ENCODE data around the gene PLEKHG3. TPM values are rescaled to one million over a fixed set of nuclear protein-coding genes. Genes with fewer than 3 reads are reported as not detected.
A peak's percentile ranks its signal among the peaks of the same experiment; 100 is the strongest.

Gene PLEKHG3
- total and polyA plus RNA-seq, 9 donors, result 17.6 to 34.3 (median 26.9) TPM

GRCh38 chr14:64693810-64694165, 10.4 kb upstream of the PLEKHG3 start:
- H3K4me1 ChIP-seq (ENCODE audit: control insufficient read depth, insufficient read depth, low read length), result peaks cover 21% of the 10 kb centered on the region
- no peak overlapping the region for H3K4me3 ChIP-seq (ENCODE audit: low read length)
- no peaks in the 10 kb centered on the region for H3K9me3 ChIP-seq (replicated peaks; ENCODE audit: control insufficient read depth, low read depth, low read length)
- DNase-seq, result no peak
- no peak overlapping the region for H3K27ac ChIP-seq (ENCODE audit: low read length)
- WGBS (ENCODE audit: insufficient coverage), result 89% methylated on average over 1 of the region's 2 CpGs
- peaks cover 5% of the 10 kb centered on the region for H3K27me3 ChIP-seq (ENCODE audit: control insufficient read depth, insufficient read depth, low read length)
- H3K36me3 ChIP-seq (ENCODE audit: control insufficient read depth, insufficient read depth, low read length), result no peaks in the 10 kb centered on the region

GRCh38 chr14:64695071-64695470, 9.2 kb upstream of the PLEKHG3 start:
- peaks cover 24% of the 10 kb centered on the region for H3K4me1 ChIP-seq (ENCODE audit: control insufficient read depth, insufficient read depth, low read length)
- 50% methylated on average over 1 of the region's 2 CpGs for WGBS (ENCODE audit: insufficient coverage)

GRCh38 chr14:64696355-64696857, 7.8 kb upstream of the PLEKHG3 start:
- Histone ChIP-seq H3K27ac (ENCODE audit: low read length) (no peak overlapping the region), H3K4me3 (ENCODE audit: low read length) (no peak overlapping the region), H3K9me3 (replicated peaks; ENCODE audit: control insufficient read depth, low read depth, low read length) (no peaks in the 10 kb centered on the region), H3K4me1 (ENCODE audit: control insufficient read depth, insufficient read depth, low read length) (peaks cover 25% of the 10 kb centered on the region), H3K36me3 (ENCODE audit: control insufficient read depth, insufficient read depth, low read length) (no peaks in the 10 kb centered on the region), H3K27me3 (ENCODE audit: control insufficient read depth, insufficient read depth, low read length) (peaks cover 5% of the 10 kb centered on the region)
- WGBS (ENCODE audit: insufficient coverage), result 40% methylated on average over 1 of the region's 4 CpGs
- DNase-seq, result no peak

More at GRCh38 chr14:64695071-64695470, 9.2 kb upstream of the PLEKHG3 start:
- no peak overlapping the region for H3K27ac ChIP-seq (ENCODE audit: low read length)
- H3K36me3 ChIP-seq (ENCODE audit: control insufficient read depth, insufficient read depth, low read length), result no peaks in the 10 kb centered on the region
- DNase-seq, result no peak
- H3K4me3 ChIP-seq (ENCODE audit: low read length), result no peak overlapping the region
- H3K9me3 ChIP-seq (replicated peaks; ENCODE audit: control insufficient read depth, low read depth, low read length), result no peaks in the 10 kb centered on the region
- H3K27me3 ChIP-seq (ENCODE audit: control insufficient read depth, insufficient read depth, low read length), result peaks cover 5% of the 10 kb centered on the region

- Histone ChIP-seq H3K36me3 (ENCODE audit: control insufficient read depth, insufficient read depth, low read length) (no peaks in the 10 kb centered on the region), H3K27ac (ENCODE audit: low read length) (no peak overlapping the region), H3K4me3 (ENCODE audit: low read length) (no peak overlapping the region), H3K27me3 (ENCODE audit: control insufficient read depth, insufficient read depth, low read length) (peaks cover 5% of the 10 kb centered on the region), H3K9me3 (replicated peaks; ENCODE audit: control insufficient read depth, low read depth, low read length) (no peaks in the 10 kb centered on the region), H3K4me1 (ENCODE audit: control insufficient read depth, insufficient read depth, low read length) (peaks cover 21% of the 10 kb centered on the region)
- 47% methylated on average over 5 of the region's 7 CpGs for WGBS (ENCODE audit: insufficient coverage)
- DNase-seq, result peak; percentile 74
These were observed 5.3 kb upstream of the PLEKHG3 start for GRCh38 chr14:64698903-64699302.

- H3K9me3 ChIP-seq (replicated peaks; ENCODE audit: control insufficient read depth, low read depth, low read length), result no peaks in the 10 kb centered on the region
- WGBS (ENCODE audit: insufficient coverage), result no CpG with 5 or more reads among the region's 2 CpGs
- H3K4me1 ChIP-seq (ENCODE audit: control insufficient read depth, insufficient read depth, low read length), result peaks cover 19% of the 10 kb centered on the region
- no peak overlapping the region for H3K4me3 ChIP-seq (ENCODE audit: low read length)
- no peak for DNase-seq
- peaks cover 5% of the 10 kb centered on the region for H3K27me3 ChIP-seq (ENCODE audit: control insufficient read depth, insufficient read depth, low read length)
- no peak overlapping the region for H3K27ac ChIP-seq (ENCODE audit: low read length)
- no peaks in the 10 kb centered on the region for H3K36me3 ChIP-seq (ENCODE audit: control insufficient read depth, insufficient read depth, low read length)
These were observed 3.9 kb upstream of the PLEKHG3 start for GRCh38 chr14:64700290-64700689.

- 75% methylated on average over 1 of the region's 4 CpGs for WGBS (ENCODE audit: insufficient coverage)
- Histone ChIP-seq H3K4me3 (ENCODE audit: low read length) (no peak overlapping the region), H3K27me3 (ENCODE audit: control insufficient read depth, insufficient read depth, low read length) (peaks cover 5% of the 10 kb centered on the region), H3K4me1 (ENCODE audit: control insufficient read depth, insufficient read depth, low read length) (peaks cover 25% of the 10 kb centered on the region), H3K9me3 (replicated peaks; ENCODE audit: control insufficient read depth, low read depth, low read length) (no peaks in the 10 kb centered on the region), H3K36me3 (ENCODE audit: control insufficient read depth, insufficient read depth, low read length) (no peaks in the 10 kb centered on the region), H3K27ac (ENCODE audit: low read length) (no peak overlapping the region)
- DNase-seq, result no peak
These were observed 3.3 kb upstream of the PLEKHG3 start for GRCh38 chr14:64700894-64701293.

GRCh38 chr14:64701660-64702059, 2.6 kb upstream of the PLEKHG3 start:
- Histone ChIP-seq H3K27ac (ENCODE audit: low read length) (no peak overlapping the region), H3K27me3 (ENCODE audit: control insufficient read depth, insufficient read depth, low read length) (peaks cover 5% of the 10 kb centered on the region), H3K4me1 (ENCODE audit: control insufficient read depth, insufficient read depth, low read length) (peaks cover 33% of the 10 kb centered on the region), H3K4me3 (ENCODE audit: low read length) (no peak overlapping the region), H3K9me3 (replicated peaks; ENCODE audit: control insufficient read depth, low read depth, low read length) (no peaks in the 10 kb centered on the region), H3K36me3 (ENCODE audit: control insufficient read depth, insufficient read depth, low read length) (no peaks in the 10 kb centered on the region)
- DNase-seq, result no peak
- WGBS (ENCODE audit: insufficient coverage), result no CpG with 5 or more reads among the region's 1 CpG

- no peak for DNase-seq
- 60% methylated on average over 17 of the region's 25 CpGs for whole genome bisulfite sequencing (ENCODE audit: insufficient coverage)
- Histone ChIP-seq H3K27ac (ENCODE audit: low read length) (no peak overlapping the region), H3K36me3 (ENCODE audit: control insufficient read depth, insufficient read depth, low read length) (no peaks in the 10 kb centered on the region), H3K9me3 (replicated peaks; ENCODE audit: control insufficient read depth, low read depth, low read length) (no peaks in the 10 kb centered on the region), H3K4me3 (ENCODE audit: low read length) (no peak overlapping the region), H3K4me1 (ENCODE audit: control insufficient read depth, insufficient read depth, low read length) (peaks cover 41% of the 10 kb centered on the region), H3K27me3 (ENCODE audit: control insufficient read depth, insufficient read depth, low read length) (peaks cover 4% of the 10 kb centered on the region)
These were observed 1.5 kb upstream of the PLEKHG3 start for GRCh38 chr14:64702493-64703394.

- Histone ChIP-seq H3K36me3 (ENCODE audit: control insufficient read depth, insufficient read depth, low read length) (no peaks in the 10 kb centered on the region), H3K27me3 (ENCODE audit: control insufficient read depth, insufficient read depth, low read length) (peaks cover 3% of the 10 kb centered on the region), H3K4me3 (ENCODE audit: low read length) (peak overlapping the region; percentile 82), H3K4me1 (ENCODE audit: control insufficient read depth, insufficient read depth, low read length) (peaks cover 49% of the 10 kb centered on the region), H3K9me3 (replicated peaks; ENCODE audit: control insufficient read depth, low read depth, low read length) (no peaks in the 10 kb centered on the region), H3K27ac (ENCODE audit: low read length) (peak overlapping the region; percentile 88)
- 18% methylated on average over 15 of the region's 26 CpGs for WGBS (ENCODE audit: insufficient coverage)
- peak; percentile 65 for DNase-seq
These were observed 655 bp upstream of the PLEKHG3 start for GRCh38 chr14:64703395-64704142.

GRCh38 chr14:64704743-64705380, 638 bp downstream of the PLEKHG3 start:
- peaks cover 54% of the 10 kb centered on the region for H3K4me1 ChIP-seq (ENCODE audit: control insufficient read depth, insufficient read depth, low read length)
- H3K27ac ChIP-seq (ENCODE audit: low read length), result peak overlapping the region; percentile 88
- under 1% methylated on average over 38 of the region's 51 CpGs for WGBS (ENCODE audit: insufficient coverage)
- DNase-seq, result no peak
- no peaks in the 10 kb centered on the region for H3K27me3 ChIP-seq (ENCODE audit: control insufficient read depth, insufficient read depth, low read length)
- no peaks in the 10 kb centered on the region for H3K9me3 ChIP-seq (replicated peaks; ENCODE audit: control insufficient read depth, low read depth, low read length)
- H3K4me3 ChIP-seq (ENCODE audit: low read length), result peak overlapping the region; percentile 82
- H3K36me3 ChIP-seq (ENCODE audit: control insufficient read depth, insufficient read depth, low read length), result no peaks in the 10 kb centered on the region
